ENCODE results near the gene ZCCHC7.

- TF ChIP-seq, protein P1, sequence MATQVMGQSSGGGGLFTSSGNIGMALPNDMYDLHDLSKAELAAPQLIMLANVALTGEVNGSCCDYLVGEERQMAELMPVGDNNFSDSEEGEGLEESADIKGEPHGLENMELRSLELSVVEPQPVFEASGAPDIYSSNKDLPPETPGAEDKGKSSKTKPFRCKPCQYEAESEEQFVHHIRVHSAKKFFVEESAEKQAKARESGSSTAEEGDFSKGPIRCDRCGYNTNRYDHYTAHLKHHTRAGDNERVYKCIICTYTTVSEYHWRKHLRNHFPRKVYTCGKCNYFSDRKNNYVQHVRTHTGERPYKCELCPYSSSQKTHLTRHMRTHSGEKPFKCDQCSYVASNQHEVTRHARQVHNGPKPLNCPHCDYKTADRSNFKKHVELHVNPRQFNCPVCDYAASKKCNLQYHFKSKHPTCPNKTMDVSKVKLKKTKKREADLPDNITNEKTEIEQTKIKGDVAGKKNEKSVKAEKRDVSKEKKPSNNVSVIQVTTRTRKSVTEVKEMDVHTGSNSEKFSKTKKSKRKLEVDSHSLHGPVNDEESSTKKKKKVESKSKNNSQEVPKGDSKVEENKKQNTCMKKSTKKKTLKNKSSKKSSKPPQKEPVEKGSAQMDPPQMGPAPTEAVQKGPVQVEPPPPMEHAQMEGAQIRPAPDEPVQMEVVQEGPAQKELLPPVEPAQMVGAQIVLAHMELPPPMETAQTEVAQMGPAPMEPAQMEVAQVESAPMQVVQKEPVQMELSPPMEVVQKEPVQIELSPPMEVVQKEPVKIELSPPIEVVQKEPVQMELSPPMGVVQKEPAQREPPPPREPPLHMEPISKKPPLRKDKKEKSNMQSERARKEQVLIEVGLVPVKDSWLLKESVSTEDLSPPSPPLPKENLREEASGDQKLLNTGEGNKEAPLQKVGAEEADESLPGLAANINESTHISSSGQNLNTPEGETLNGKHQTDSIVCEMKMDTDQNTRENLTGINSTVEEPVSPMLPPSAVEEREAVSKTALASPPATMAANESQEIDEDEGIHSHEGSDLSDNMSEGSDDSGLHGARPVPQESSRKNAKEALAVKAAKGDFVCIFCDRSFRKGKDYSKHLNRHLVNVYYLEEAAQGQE (IDR thresholded peaks at IDR 0.05; ENCODE audit: low read depth) = no peak
- TF ChIP-seq ZBTB33 (IDR thresholded peaks at IDR 0.05; ENCODE audit: extremely low read depth, insufficient replicate concordance, low read length) (no peak), EZH2phosphoT487 (IDR thresholded peaks at IDR 0.05; ENCODE audit: borderline replicate concordance) (no peak), ZFX (IDR thresholded peaks at IDR 0.05) (no peak), POLR2AphosphoS5 (IDR thresholded peaks at IDR 0.05; ENCODE audit: low read depth, low read length) (no peak), CTCF (IDR thresholded peaks at IDR 0.05 in 2 of 3, conservative IDR thresholded peaks at IDR 0.05 in 1 of 3; ENCODE audit: borderline replicate concordance in 1 of 3, insufficient read depth in 1 of 3, low read depth in 2 of 3, low read length in 2 of 3) (no peak), SRF (IDR thresholded peaks at IDR 0.05; ENCODE audit: low read depth) (no peak), RAD21 (IDR thresholded peaks at IDR 0.05; ENCODE audit: low read depth) (no peak), TCF7L2 (IDR thresholded peaks at IDR 0.05; ENCODE audit: borderline replicate concordance, extremely low read depth, insufficient read depth, insufficient read length) (no peak), JUND (IDR thresholded peaks at IDR 0.05) (no peak), YY1 (IDR thresholded peaks at IDR 0.05; ENCODE audit: extremely low read depth, insufficient replicate concordance, low read depth, low read length) (no peak), POLR2A (IDR thresholded peaks at IDR 0.05; ENCODE audit: borderline replicate concordance, extremely low read depth, insufficient read depth, insufficient read length) (no peak)
These were observed 222.1 kb downstream of the ZCCHC7 start for GRCh38 chr9:37342493-37342892.

Measured in HCT116 (cell line).